ENCODE results near the gene UPF3A.
"Not testable (repeated sequence)": the region's sequence is repeated elsewhere in the genome, so short reads cannot be mapped to it uniquely, and the experiment has no call there.

The UPF3A gene

DNA sequence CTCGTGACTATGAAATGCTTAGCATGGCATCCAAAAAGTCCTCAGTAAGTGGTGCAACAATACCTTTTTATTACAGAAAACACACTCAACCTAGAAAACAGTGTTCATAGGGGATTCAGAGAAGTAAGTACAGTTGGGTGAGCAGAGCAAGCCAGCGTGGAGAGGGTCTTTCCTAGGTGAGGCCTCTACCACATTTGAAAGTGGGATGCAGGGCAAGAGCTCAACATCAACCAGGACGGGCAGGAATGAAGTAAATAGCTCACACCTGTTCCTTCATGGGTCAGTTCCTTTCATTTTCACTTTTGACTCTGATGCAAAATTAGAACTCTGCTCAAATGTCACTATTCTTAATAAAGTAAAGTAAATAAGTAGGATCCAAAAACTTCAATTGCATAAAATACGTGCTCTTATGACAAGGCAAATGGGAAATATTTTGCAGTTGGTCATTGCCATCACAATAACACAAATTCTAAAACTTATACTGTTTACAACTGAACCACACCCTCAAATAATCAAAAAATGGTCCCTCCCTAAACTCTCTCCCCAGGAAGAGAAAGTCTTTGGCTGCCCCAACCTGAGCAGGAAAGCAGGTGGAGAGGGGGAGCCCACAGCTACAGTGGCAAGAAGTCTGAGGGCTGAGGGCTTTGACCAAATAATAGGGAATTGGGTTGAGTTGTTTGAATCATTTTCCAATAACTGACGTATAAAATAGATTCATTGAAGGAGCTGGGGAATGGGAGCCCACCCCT is 53.1 kb downstream of the UPF3A start:
- Histone ChIP-seq H3K27ac (no peak overlapping the region), H3K4me1 (no peaks in the 10 kb centered on the region), H3K4me2 (ENCODE audit: low read length) (no peak overlapping the region), H3K9ac (no peak overlapping the region), H3K36me3 (ENCODE audit: control insufficient read depth, insufficient read depth, low read length) (no peaks in the 10 kb centered on the region), H3K4me3 (ENCODE audit: low read depth, low read length) (no peak overlapping the region), H3K9me3 (ENCODE audit: control insufficient read depth, low read length) (no peaks in the 10 kb centered on the region), H3K27me3 (ENCODE audit: control insufficient read depth, insufficient read depth, low read length) (no peaks in the 10 kb centered on the region), H3K79me2 (no peaks in the 10 kb centered on the region), H2AFZ (no peak overlapping the region)
- no peak for TF ChIP-seq CTCF (IDR thresholded peaks at IDR 0.05)

GRCh38 chr13:114336457-114336856 is 55.1 kb downstream of the UPF3A start:
- H3K79me2 ChIP-seq; H2AFZ ChIP-seq; H3K36me3 ChIP-seq (ENCODE audit: control insufficient read depth, insufficient read depth, low read length); H3K4me1 ChIP-seq; H3K4me3 ChIP-seq (ENCODE audit: low read depth, low read length); H3K27me3 ChIP-seq (ENCODE audit: control insufficient read depth, insufficient read depth, low read length); H3K4me2 ChIP-seq (ENCODE audit: low read length); H3K9me3 ChIP-seq (ENCODE audit: control insufficient read depth, low read length); H3K9ac ChIP-seq; H3K27ac ChIP-seq: not testable (repeated sequence)

GRCh38 chr13:114338959-114339358 is 57.6 kb downstream of the UPF3A start:
- Histone ChIP-seq H3K79me2 (no peaks in the 10 kb centered on the region), H3K4me3 (ENCODE audit: low read depth, low read length) (no peak overlapping the region), H3K4me2 (ENCODE audit: low read length) (no peak overlapping the region), H3K4me1 (no peaks in the 10 kb centered on the region), H3K9ac (no peak overlapping the region), H3K36me3 (ENCODE audit: control insufficient read depth, insufficient read depth, low read length) (no peaks in the 10 kb centered on the region), H2AFZ (no peak overlapping the region), H3K27me3 (ENCODE audit: control insufficient read depth, insufficient read depth, low read length) (no peaks in the 10 kb centered on the region), H3K9me3 (ENCODE audit: control insufficient read depth, low read length) (no peaks in the 10 kb centered on the region), H3K27ac (no peak overlapping the region)
- TF ChIP-seq CTCF (IDR thresholded peaks at IDR 0.05): no peak

GRCh38 chr13:114339857-114340534 is 58.6 kb downstream of the UPF3A start:
- H3K36me3 ChIP-seq (ENCODE audit: control insufficient read depth, insufficient read depth, low read length): no peaks in the 10 kb centered on the region
- H3K27me3 ChIP-seq (ENCODE audit: control insufficient read depth, insufficient read depth, low read length): no peaks in the 10 kb centered on the region
- no peak overlapping the region for H3K27ac ChIP-seq
- no peak overlapping the region for H2AFZ ChIP-seq
- no peak overlapping the region for H3K9ac ChIP-seq
- no peaks in the 10 kb centered on the region for H3K79me2 ChIP-seq
- no peaks in the 10 kb centered on the region for H3K4me1 ChIP-seq
- no peaks in the 10 kb centered on the region for H3K9me3 ChIP-seq (ENCODE audit: control insufficient read depth, low read length)
- H3K4me2 ChIP-seq (ENCODE audit: low read length): no peak overlapping the region
- TF ChIP-seq CTCF (IDR thresholded peaks at IDR 0.05): peak; percentile 44
- H3K4me3 ChIP-seq (ENCODE audit: low read depth, low read length): no peak overlapping the region

DNA sequence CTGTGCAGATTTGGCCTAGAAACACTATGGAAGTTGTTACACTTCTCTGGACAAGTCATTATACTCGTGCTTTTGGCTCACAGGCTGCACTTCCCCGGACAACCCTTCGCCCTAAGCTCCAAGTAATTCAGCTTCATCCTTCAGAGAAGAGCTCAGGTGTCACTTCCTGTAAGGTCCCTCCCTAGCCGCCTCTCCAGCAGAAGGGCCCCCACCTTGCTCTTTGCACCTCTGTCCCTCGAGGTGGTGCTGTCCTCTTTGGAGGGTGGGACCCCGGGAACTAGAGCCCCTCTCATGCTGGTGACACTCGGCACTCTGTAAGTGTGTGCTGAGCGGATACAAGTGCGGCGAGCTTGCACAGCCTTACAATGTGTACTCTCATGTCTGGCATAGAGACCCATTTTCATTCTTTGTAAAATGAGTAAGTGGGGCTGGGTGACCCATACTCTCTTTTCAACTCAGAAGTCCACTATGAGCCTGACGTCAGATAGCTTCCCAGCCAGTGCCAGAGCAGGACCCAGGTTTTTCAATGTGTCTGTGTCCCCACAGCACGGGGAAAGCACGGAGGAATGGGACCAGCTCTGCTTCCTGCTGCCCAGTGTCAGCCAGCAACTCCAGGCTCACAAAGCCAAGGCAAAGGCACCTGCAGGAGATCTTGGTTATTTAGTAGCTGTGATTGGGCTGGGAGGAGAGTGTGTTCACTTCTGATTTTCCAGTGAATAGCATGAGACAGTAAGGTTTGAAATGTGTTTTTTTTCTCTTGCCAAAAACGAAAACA is 59.8 kb downstream of the UPF3A start:
- no peaks in the 10 kb centered on the region for H3K36me3 ChIP-seq (ENCODE audit: control insufficient read depth, insufficient read depth, low read length)
- no peak overlapping the region for H3K9ac ChIP-seq
- no peaks in the 10 kb centered on the region for H3K9me3 ChIP-seq (ENCODE audit: control insufficient read depth, low read length)
- TF ChIP-seq CTCF (IDR thresholded peaks at IDR 0.05): no peak
- no peak overlapping the region for H3K4me3 ChIP-seq (ENCODE audit: low read depth, low read length)
- H2AFZ ChIP-seq: no peak overlapping the region
- H3K27ac ChIP-seq: no peak overlapping the region
- no peaks in the 10 kb centered on the region for H3K4me1 ChIP-seq
- no peak overlapping the region for H3K4me2 ChIP-seq (ENCODE audit: low read length)
- H3K79me2 ChIP-seq: no peaks in the 10 kb centered on the region
- no peaks in the 10 kb centered on the region for H3K27me3 ChIP-seq (ENCODE audit: control insufficient read depth, insufficient read depth, low read length)

DNA sequence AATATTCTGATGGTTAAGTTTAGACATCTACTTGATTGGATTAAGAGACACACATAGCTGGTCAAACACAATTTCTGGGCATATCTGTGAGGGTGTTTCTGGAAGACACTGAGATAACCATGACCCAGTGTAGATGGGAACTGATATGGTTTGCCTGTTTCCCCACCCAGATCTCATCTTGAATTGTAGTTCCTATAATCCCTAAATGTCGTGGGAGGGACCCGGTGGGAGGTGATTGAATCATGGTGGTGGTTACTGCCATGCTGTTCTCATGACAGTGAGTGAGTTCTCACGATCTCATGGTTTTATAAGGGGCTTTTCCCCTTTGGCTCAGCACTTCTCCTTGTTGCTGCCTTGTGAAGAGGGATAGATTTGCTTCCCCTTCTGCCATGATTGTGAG is 65.9 kb downstream of the UPF3A start:
- not testable (repeated sequence) for H3K27ac ChIP-seq; H3K79me2 ChIP-seq; H3K9ac ChIP-seq; H3K36me3 ChIP-seq (ENCODE audit: control insufficient read depth, insufficient read depth, low read length); H3K4me3 ChIP-seq (ENCODE audit: low read depth, low read length); H2AFZ ChIP-seq; H3K4me2 ChIP-seq (ENCODE audit: low read length); H3K4me1 ChIP-seq; H3K9me3 ChIP-seq (ENCODE audit: control insufficient read depth, low read length); H3K27me3 ChIP-seq (ENCODE audit: control insufficient read depth, insufficient read depth, low read length)

- H3K4me1 ChIP-seq; H2AFZ ChIP-seq; H3K27ac ChIP-seq; H3K9me3 ChIP-seq (ENCODE audit: control insufficient read depth, low read length); H3K79me2 ChIP-seq; H3K9ac ChIP-seq; H3K4me2 ChIP-seq (ENCODE audit: low read length); H3K36me3 ChIP-seq (ENCODE audit: control insufficient read depth, insufficient read depth, low read length); H3K4me3 ChIP-seq (ENCODE audit: low read depth, low read length); H3K27me3 ChIP-seq (ENCODE audit: control insufficient read depth, insufficient read depth, low read length): not testable (repeated sequence)
These were observed 71.4 kb downstream of the UPF3A start for GRCh38 chr13:114352763-114353162.
